A549 (cell line): ENCODE data around the gene PRPF8. TPM values are rescaled to one million over a fixed set of nuclear protein-coding genes. Genes with fewer than 3 reads are reported as not detected.

Experiments used
- ATAC-seq, 2 experiments: fragments of 200-7000 bp in 1 of 2; fragments of >200 bp in 1 of 2; cut with Nextera tagmentation in 1 of 2; cut with Tn5 transposase in 1 of 2; 3 replicates each; pipeline versions ENCODE4 v1.8.0 to v1.9.1; 2018 to 2020; ENCODE audit warnings: mild to moderate bottlenecking in 1 of 2, moderate library complexity in 1 of 2
- CTCF ChIA-PET: fragments of 300-600 bp; sonication (Branson Sonifier 250); formaldehyde crosslinking; extraction: SDS; loops from one replicate; lab custom pipeline; 2021; ENCODE audit warnings: antibody characterized with exemption, inconsistent platforms; lab: Yijun Ruan, JAX
- POLR2A ChIA-PET: fragments of 350-600 bp; formaldehyde crosslinking; extraction: SDS; loops from one replicate; lab custom pipeline; 2021; ENCODE audit warnings: antibody characterized with exemption, inconsistent platforms; lab: Yijun Ruan, JAX
- DNase-seq, 2 experiments: peaks; one replicate each; pipeline versions ENCODE4 v3.0.0 to v3.0.0-alpha.2; 2011 to 2016; ENCODE audit warnings: low read depth in 1 of 2, low spot score in 1 of 2
- FAIRE-seq: peaks from 2 replicates; lab custom pipeline; 2011; peaks lifted over from hg19 to GRCh38; lab: Jason Lieb, UNC
- H3K27ac ChIP-seq, 2 experiments: fragments of >200 bp; sonication (Bioruptor Twin); formaldehyde crosslinking; 3 replicates each; pipeline ENCODE4 v1.5.1; 2016 to 2017
- H3K4me1 ChIP-seq: fragments of >200 bp; sonication (Bioruptor Twin); formaldehyde crosslinking; 3 replicates; pipeline ENCODE4 v1.6.1; 2016
- H3K4me2 ChIP-seq: fragments of >200 bp; sonication (Bioruptor Twin); formaldehyde crosslinking; 3 replicates; pipeline ENCODE4 v1.6.1; 2016
- H3K4me3 ChIP-seq: fragments of >200 bp; sonication (Bioruptor Twin); formaldehyde crosslinking; 3 replicates; pipeline ENCODE4 v1.5.1; 2016
- H3K9me3 ChIP-seq: fragments of >200 bp; sonication (Bioruptor Twin); formaldehyde crosslinking; 3 replicates; pipeline ENCODE4 v1.6.1; 2016
- CBX2 ChIP-seq: fragments of 200-600 bp; sonication (generic); IDR thresholded peaks from 2 replicates; pipeline ENCODE4 v1.6.1; 2016; ENCODE audit warnings: low read depth, mild to moderate bottlenecking, borderline replicate concordance
- E2F6 ChIP-seq: IDR thresholded peaks from 2 replicates; pipeline ENCODE4 v1.6.1; 2012; ENCODE audit warnings: low read depth, borderline replicate concordance
- EP300 ChIP-seq, 2 experiments: fragments of >200 bp; sonication (Bioruptor Twin); formaldehyde crosslinking; IDR thresholded peaks; 2 replicates in 1 of 2; 3 replicates in 1 of 2; pipeline ENCODE4 v1.6.1; 2016 to 2017
- ESRRA ChIP-seq: fragments of 150-350 bp; IDR thresholded peaks from 2 replicates; pipeline ENCODE4 v1.6.1; 2014; ENCODE audit warnings: mild to moderate bottlenecking, low read length, borderline replicate concordance
- FOSB ChIP-seq: fragments of 250-450 bp; sonication (Bioruptor Pico); IDR thresholded peaks from 2 replicates; pipeline ENCODE4 v1.5.0; 2020; ENCODE audit warnings: mild to moderate bottlenecking, moderate library complexity
- FOSL2 ChIP-seq, 2 experiments: fragments of 450-650 bp in 1 of 2; fragments of >200 bp in 1 of 2; sonication (Bioruptor Twin) in 1 of 2; formaldehyde crosslinking; IDR thresholded peaks; 2 replicates each; pipeline versions ENCODE4 v1.5.0 to v1.6.1; 2016 to 2020; ENCODE audit warnings: mild to moderate bottlenecking in 1 of 2, moderate library complexity in 1 of 2
- HMGXB4 ChIP-seq: fragments of 250-450 bp; sonication (Bioruptor Pico); IDR thresholded peaks from 2 replicates; pipeline ENCODE4 v1.5.0; 2021; ENCODE audit warnings: mild to moderate bottlenecking, moderate library complexity, borderline replicate concordance
- HOXB5 ChIP-seq: fragments of 250-450 bp; sonication (Bioruptor Pico); IDR thresholded peaks from 2 replicates; pipeline ENCODE4 v1.5.0; 2020; ENCODE audit warnings: mild to moderate bottlenecking, moderate library complexity
- JUNB ChIP-seq: fragments of >200 bp; sonication (Bioruptor Twin); formaldehyde crosslinking; IDR thresholded peaks from 2 replicates; pipeline ENCODE4 v1.6.1; 2016
- PBX3 ChIP-seq: IDR thresholded peaks from 2 replicates; pipeline ENCODE4 v1.6.1; 2012
- RARB ChIP-seq: fragments of 250-450 bp; sonication (Bioruptor Pico); IDR thresholded peaks from 2 replicates; pipeline ENCODE4 v1.8.0; 2021; ENCODE audit warnings: mild to moderate bottlenecking, moderate library complexity
- REST ChIP-seq: fragments of 200-600 bp; sonication (generic); IDR thresholded peaks from 2 replicates; pipeline ENCODE4 v1.6.1; 2016; ENCODE audit warnings: antibody characterized with exemption, mild to moderate bottlenecking, moderate library complexity
- SREBF2 ChIP-seq: fragments of 450-650 bp; IDR thresholded peaks from 2 replicates; pipeline ENCODE4 v1.6.1; 2014; ENCODE audit warnings: mild to moderate bottlenecking, moderate library complexity
- ZC3H11A ChIP-seq: fragments of 450-650 bp; IDR thresholded peaks from 2 replicates; pipeline ENCODE4 v1.6.1; 2014; ENCODE audit warnings: antibody characterized with exemption, mild to moderate bottlenecking
- ZFP36 ChIP-seq: fragments of 450-650 bp; IDR thresholded peaks from 2 replicates; pipeline ENCODE4 v1.6.1; 2014; ENCODE audit warnings: borderline replicate concordance; ENCODE audit not compliant: partially characterized antibody
- WGBS: methylation state at CpG from one replicate; pipeline ENCODE4 v1.1.6; 2017; ENCODE audit errors: missing lambda C conversion rate; 5-methylcytosine and 5-hydroxymethylcytosine counted together
- polyA plus RNA-seq, 4 experiments: library from polyadenylated mRNA; depleted of rRNA in 3 of 4; stranded (reverse); fragments of >200 nt; fragmentation: RNase III in 1 of 4; extraction: RNeasy Plus Mini Kit Qiagen cat#74134 plus additional on column Dnase treatment in 1 of 4; gene quantifications; 2 replicates in 3 of 4; 3 replicates in 1 of 4; pipeline ENCODE4 v1.2.3, GENCODE V29; 2011 to 2017

PRPF8 gene
- polyA plus RNA-seq, 2 of the 4 experiments (the other 2 are of a cell fraction), result 234 to 263 TPM

GRCh38 chr17:1639549-1640180, 45.0 kb downstream of the PRPF8 start:
- Histone ChIP-seq H3K9me3 (no peaks in the 10 kb centered on the region), H3K4me2 (no peak overlapping the region), H3K27ac (no peak overlapping the region), H3K4me3 (no peak overlapping the region), H3K4me1 (peaks cover 21% of the 10 kb centered on the region)
- ATAC-seq, result peak; percentile 19 to 39; a peak in 4 of 6 replicates
- CTCF ChIA-PET, result interaction anchor here (0.5 to 14.7 kb wide), 6 partner anchors 9 to 387 kb away, joined by 3 to 497 read pairs (median 17); partner anchors contain the start of genes PITPNA, RILP and SLC43A2
- DNase-seq, result peak in 1 of 2 experiments; percentile 60
- POLR2A ChIA-PET, result interaction anchor here (0.7 kb wide), 1 partner anchor 28 kb away, joined by 3 read pairs; no protein-coding TSS in a partner anchor
- no peak for FAIRE-seq
- WGBS, result 69% methylated on average over 11 of the region's 11 CpGs
- no peak for TF ChIP-seq SREBF2
- no peak for TF ChIP-seq ZFP36
- no peak for TF ChIP-seq PBX3
- TF ChIP-seq JUNB, result no peak
- no peak for TF ChIP-seq E2F6
- no peak for TF ChIP-seq FOSB (CRISPR knock-in tag)
- no peak for TF ChIP-seq HMGXB4 (CRISPR knock-in tag)

GRCh38 chr17:1638624-1639300, 45.9 kb downstream of the PRPF8 start:
- Histone ChIP-seq H3K4me2 (no peak overlapping the region), H3K4me1 (peaks cover 12% of the 10 kb centered on the region), H3K9me3 (no peaks in the 10 kb centered on the region), H3K27ac (no peak overlapping the region), H3K4me3 (no peak overlapping the region)
- no peak for DNase-seq
- TF ChIP-seq RARB (CRISPR knock-in tag) (no peak), REST (no peak), EP300 (IDR thresholded peaks at IDR 0.05) (no peak), ZFP36 (no peak), HOXB5 (CRISPR knock-in tag) (no peak), ESRRA (no peak), CBX2 (no peak), FOSL2 (IDR thresholded peaks at IDR 0.05) (no peak), FOSL2 (CRISPR knock-in tag; IDR thresholded peaks at IDR 0.05) (no peak), ZC3H11A (no peak)
- POLR2A ChIA-PET, result interaction anchor here (0.7 kb wide), 1 partner anchor 29 kb away, joined by 3 read pairs; no protein-coding TSS in a partner anchor
- 87% methylated on average over 16 of the region's 19 CpGs for WGBS
- CTCF ChIA-PET, result interaction anchor here (0.5 to 14.7 kb wide), 7 partner anchors 8 to 388 kb away, joined by 3 to 497 read pairs (median 5); partner anchors contain the start of genes PITPNA, RILP and SLC43A2
- ATAC-seq, result no peak
- no peak for FAIRE-seq
